ENCODE results near the gene CCDC154. TPM values are rescaled to one million over a fixed set of nuclear protein-coding genes. Genes with fewer than 3 reads are reported as not detected.

The CCDC154 gene
- total RNA-seq, 4 donors from 2014 or later, result 0.34 to 3.5 (median 0.39) TPM; not detected in 1

DNA sequence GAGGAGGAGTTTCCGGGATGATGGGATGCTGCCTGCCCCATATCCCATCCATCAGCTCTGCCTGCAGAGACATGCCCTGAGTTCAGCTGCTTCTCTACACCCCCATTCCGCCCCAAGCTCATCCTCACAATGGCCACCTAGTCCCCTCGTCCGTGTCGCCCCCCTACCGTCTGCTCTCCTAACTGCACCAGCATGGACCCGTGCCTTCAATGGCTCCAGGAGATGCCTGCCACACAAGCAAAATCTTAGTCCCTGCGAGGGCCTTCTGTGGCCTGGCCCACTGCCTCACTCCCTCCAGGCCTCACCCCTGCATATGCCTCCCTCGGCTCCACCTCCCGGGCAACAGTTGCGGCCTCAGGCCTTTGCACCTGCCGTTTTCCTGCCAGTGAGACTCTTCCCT is 47.0 kb upstream of the CCDC154 start:
- WGBS, result 56% methylated on average over 12 of the region's 12 CpGs
- peaks cover 11% of the 10 kb centered on the region for H3K36me3 ChIP-seq
- H3K27me3 ChIP-seq, result no peaks in the 10 kb centered on the region
- TF ChIP-seq EP300 (IDR thresholded peaks at IDR 0.05), result no peak
- TF ChIP-seq, protein P1, sequence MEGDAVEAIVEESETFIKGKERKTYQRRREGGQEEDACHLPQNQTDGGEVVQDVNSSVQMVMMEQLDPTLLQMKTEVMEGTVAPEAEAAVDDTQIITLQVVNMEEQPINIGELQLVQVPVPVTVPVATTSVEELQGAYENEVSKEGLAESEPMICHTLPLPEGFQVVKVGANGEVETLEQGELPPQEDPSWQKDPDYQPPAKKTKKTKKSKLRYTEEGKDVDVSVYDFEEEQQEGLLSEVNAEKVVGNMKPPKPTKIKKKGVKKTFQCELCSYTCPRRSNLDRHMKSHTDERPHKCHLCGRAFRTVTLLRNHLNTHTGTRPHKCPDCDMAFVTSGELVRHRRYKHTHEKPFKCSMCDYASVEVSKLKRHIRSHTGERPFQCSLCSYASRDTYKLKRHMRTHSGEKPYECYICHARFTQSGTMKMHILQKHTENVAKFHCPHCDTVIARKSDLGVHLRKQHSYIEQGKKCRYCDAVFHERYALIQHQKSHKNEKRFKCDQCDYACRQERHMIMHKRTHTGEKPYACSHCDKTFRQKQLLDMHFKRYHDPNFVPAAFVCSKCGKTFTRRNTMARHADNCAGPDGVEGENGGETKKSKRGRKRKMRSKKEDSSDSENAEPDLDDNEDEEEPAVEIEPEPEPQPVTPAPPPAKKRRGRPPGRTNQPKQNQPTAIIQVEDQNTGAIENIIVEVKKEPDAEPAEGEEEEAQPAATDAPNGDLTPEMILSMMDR (IDR thresholded peaks at IDR 0.05), result no peak
- no peak for TF ChIP-seq POLR2AphosphoS5 (IDR thresholded peaks at IDR 0.05)
- no peak for TF ChIP-seq POLR2A (IDR thresholded peaks at IDR 0.05)
- peaks cover 25% of the 10 kb centered on the region for H3K4me1 ChIP-seq
- no peak for DNase-seq (ENCODE audit: low spot score in 2 of 2)
- no peaks in the 10 kb centered on the region for H3K9me3 ChIP-seq
- no peak overlapping the region for H3K27ac ChIP-seq
- no peak overlapping the region for H3K4me3 ChIP-seq

DNA sequence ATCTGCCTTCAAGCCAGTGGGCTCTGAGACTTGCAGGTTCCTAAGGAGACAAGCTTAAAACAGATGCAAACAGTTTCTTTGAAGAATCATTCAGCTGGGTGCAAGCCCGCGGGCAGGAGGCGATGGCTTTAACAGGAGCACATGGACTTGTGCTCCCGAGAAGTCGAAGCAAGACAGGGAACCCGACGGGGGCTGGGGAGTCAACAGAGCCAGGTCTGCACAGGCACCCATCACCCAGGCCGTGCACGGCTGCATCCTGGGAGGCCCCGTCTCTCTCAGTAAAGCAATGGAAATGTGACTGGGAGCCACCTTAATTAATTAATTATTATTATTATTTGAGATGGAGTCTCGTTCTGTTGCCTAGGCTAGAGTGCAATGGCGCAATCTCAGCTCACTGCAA is 44.7 kb upstream of the CCDC154 start:
- no peaks in the 10 kb centered on the region for H3K36me3 ChIP-seq
- H3K27me3 ChIP-seq, result no peaks in the 10 kb centered on the region
- no peak for DNase-seq (ENCODE audit: low spot score in 2 of 2)
- TF ChIP-seq POLR2A (IDR thresholded peaks at IDR 0.05) (no peak), POLR2AphosphoS5 (IDR thresholded peaks at IDR 0.05) (no peak), EP300 (IDR thresholded peaks at IDR 0.05) (no peak)
- TF ChIP-seq, protein P1 (IDR thresholded peaks at IDR 0.05), result no peak
- H3K9me3 ChIP-seq, result no peaks in the 10 kb centered on the region
- peaks cover 14% of the 10 kb centered on the region for H3K4me1 ChIP-seq
- H3K4me3 ChIP-seq, result no peak overlapping the region
- 89% methylated on average over 12 of the region's 12 CpGs for WGBS
- no peak overlapping the region for H3K27ac ChIP-seq

DNA sequence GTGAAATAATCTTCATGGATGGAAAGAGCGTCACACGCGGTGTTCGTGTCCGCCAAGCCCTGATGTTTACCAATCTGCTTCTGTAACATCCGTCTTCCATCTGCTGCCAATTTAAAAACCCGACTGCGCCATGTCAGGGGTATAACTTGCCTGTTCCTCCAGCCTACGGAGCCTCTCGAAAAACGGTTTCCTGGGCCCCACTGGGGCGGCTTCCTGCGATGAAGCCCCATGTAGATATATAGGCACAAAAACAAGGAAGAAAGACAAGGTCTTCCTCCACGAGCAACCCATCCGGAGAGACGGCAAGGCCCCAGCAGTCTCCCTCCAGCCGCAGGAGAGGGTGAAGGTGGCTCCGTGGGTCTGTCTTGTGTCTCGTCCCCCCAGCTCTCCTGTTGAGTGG is 44.3 kb upstream of the CCDC154 start, which contains the start of gene PTX4:
TSS of gene PTX4 (minus strand) at position 326 of the 400 bp plus-strand sequence. CDS start at position 291, 35 bp downstream.
- H3K4me1 ChIP-seq, result peaks cover 9% of the 10 kb centered on the region
- no peak for DNase-seq (ENCODE audit: low spot score in 2 of 2)
- no peak within 1 kb of the TSS for H3K4me3 ChIP-seq
- H3K9me3 ChIP-seq, result no peaks in the 10 kb centered on the region
- H3K27me3 ChIP-seq, result no peaks in the 10 kb centered on the region
- H3K27ac ChIP-seq, result no peak within 1 kb of the TSS
- no peaks in the 10 kb centered on the region for H3K36me3 ChIP-seq
- TF ChIP-seq, protein P1 (IDR thresholded peaks at IDR 0.05), result no peak
- TF ChIP-seq POLR2A (IDR thresholded peaks at IDR 0.05) (no peak), EP300 (IDR thresholded peaks at IDR 0.05) (no peak), POLR2AphosphoS5 (IDR thresholded peaks at IDR 0.05) (no peak)
- WGBS, result 84% methylated on average over 19 of the region's 19 CpGs

DNA sequence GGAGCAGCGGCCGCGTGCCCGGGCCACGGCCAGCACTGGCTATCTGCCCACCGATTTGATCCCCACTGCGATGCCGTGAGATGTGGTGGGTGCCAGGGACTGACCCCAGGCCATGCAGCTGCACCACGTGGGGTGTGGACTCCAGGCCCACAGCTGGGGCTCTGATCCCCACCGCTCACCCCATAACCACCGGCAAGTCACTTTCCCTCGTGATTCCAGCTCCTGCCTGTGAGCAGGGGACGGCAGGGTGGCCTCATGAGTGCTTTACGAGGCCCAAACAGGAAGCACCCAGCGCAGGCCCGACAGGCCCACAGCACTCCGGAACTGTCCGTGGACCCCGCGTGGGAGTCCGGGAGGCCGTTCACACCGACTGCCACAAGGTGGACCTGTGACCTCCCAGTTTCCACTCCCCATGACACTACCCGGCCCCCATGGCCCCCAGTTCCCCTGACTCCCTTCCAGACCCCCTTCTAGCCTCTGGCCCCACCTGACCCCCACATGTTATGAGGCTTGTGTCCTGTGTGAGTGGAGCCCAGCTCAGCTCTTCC is 43.8 kb upstream of the CCDC154 start:
- H3K27ac ChIP-seq, result no peak overlapping the region
- H3K9me3 ChIP-seq, result no peaks in the 10 kb centered on the region
- TF ChIP-seq POLR2A (IDR thresholded peaks at IDR 0.05), result no peak
- TF ChIP-seq, protein P1 (IDR thresholded peaks at IDR 0.05), result no peak
- no peak for TF ChIP-seq POLR2AphosphoS5 (IDR thresholded peaks at IDR 0.05)
- no peak for TF ChIP-seq EP300 (IDR thresholded peaks at IDR 0.05)
- no peaks in the 10 kb centered on the region for H3K27me3 ChIP-seq
- WGBS, result 90% methylated on average over 11 of the region's 24 CpGs
- no peak for DNase-seq (ENCODE audit: low spot score in 2 of 2)
- no peak overlapping the region for H3K4me3 ChIP-seq
- no peaks in the 10 kb centered on the region for H3K36me3 ChIP-seq
- peaks cover 9% of the 10 kb centered on the region for H3K4me1 ChIP-seq

DNA sequence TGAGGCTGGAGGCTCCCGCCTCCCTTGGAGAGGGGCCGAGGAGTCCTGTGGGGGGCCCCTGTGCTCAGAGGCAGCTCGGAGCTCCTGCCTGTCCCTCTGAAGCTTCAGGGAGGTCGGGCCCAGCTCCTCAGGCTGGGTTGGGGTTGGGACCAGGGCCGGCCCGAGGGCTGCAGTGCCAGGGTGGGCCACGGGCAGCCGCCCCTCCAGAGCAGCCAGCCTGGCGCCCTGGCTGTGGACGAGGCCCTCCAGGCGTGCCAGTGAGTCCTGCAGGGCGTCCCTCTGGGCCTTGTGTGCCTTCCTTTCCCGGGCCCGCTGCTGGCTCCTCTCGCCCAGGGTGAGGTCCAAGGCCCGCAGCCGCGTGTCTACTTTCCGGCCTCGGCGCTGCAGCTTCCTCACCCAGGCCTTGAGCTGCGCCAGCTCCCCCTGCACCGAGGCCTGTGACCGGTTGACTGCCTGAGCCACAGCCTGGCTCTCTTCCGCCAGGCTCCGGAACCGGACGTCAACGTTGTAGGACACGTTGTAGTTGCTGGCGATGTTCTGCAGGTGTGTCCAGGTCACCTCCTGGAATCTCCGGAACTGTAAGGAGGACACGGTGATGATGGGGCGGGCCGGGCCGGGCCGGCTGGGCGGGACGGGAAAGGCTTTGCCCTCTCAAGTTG is 43.2 kb upstream of the CCDC154 start:
- WGBS, result 90% methylated on average over 19 of the region's 39 CpGs
- TF ChIP-seq, protein P1 (IDR thresholded peaks at IDR 0.05), result no peak
- no peak for TF ChIP-seq POLR2A (IDR thresholded peaks at IDR 0.05)
- TF ChIP-seq POLR2AphosphoS5 (IDR thresholded peaks at IDR 0.05), result no peak
- no peak for TF ChIP-seq EP300 (IDR thresholded peaks at IDR 0.05)
- Histone ChIP-seq H3K9me3 (no peaks in the 10 kb centered on the region), H3K27me3 (no peaks in the 10 kb centered on the region), H3K27ac (no peak overlapping the region), H3K4me1 (peaks cover 3% of the 10 kb centered on the region), H3K36me3 (no peaks in the 10 kb centered on the region), H3K4me3 (no peak overlapping the region)
- DNase-seq (ENCODE audit: low spot score in 2 of 2), result peak in 1 of 2 donors; percentile 59

Measured in suprapubic skin (tissue), 4 donors.